Mucosa of stomach (tissue), 1 donor: ENCODE data around the gene SLC43A3.

Source experiments
- H3K27me3 ChIP-seq: one replicate; pipeline ENCODE4 v1.7.0; 2013; ENCODE audit warnings: mild to moderate bottlenecking, low read length; ENCODE audit not compliant: control insufficient read depth, insufficient read depth
- H3K36me3 ChIP-seq: one replicate; pipeline ENCODE4 v1.7.0; 2013; ENCODE audit warnings: low read length; ENCODE audit not compliant: control insufficient read depth, insufficient read depth
- H3K4me1 ChIP-seq: one replicate; pipeline ENCODE4 v1.7.0; 2013; ENCODE audit warnings: mild to moderate bottlenecking, low read length; ENCODE audit not compliant: control insufficient read depth, insufficient read depth
- H3K4me3 ChIP-seq: one replicate; pipeline ENCODE4 v1.7.0; 2013; ENCODE audit warnings: low read length
- H3K9ac ChIP-seq: one replicate; pipeline ENCODE4 v1.7.0; 2013; ENCODE audit warnings: mild to moderate bottlenecking, low read length, moderate library complexity
- H3K9me3 ChIP-seq: one replicate; pipeline ENCODE4 v1.7.0; 2013; ENCODE audit warnings: mild to moderate bottlenecking, low read length, moderate library complexity; ENCODE audit not compliant: control insufficient read depth
- donor health status: Pancreatic carcinoma.

The SLC43A3 gene

GRCh38 chr11:57426929-57427726, at the start of gene SLC43A3:
Gene SLC43A3 (minus strand): TSS chr11:57427121. CDS start chr11:57426172, 949 bp downstream.
- peak within 1 kb of the TSS; percentile 76 for H3K9ac ChIP-seq
- peak within 1 kb of the TSS; percentile 29 for H3K4me3 ChIP-seq
- H3K4me1 ChIP-seq = peaks cover 34% of the 10 kb centered on the region
- H3K9me3 ChIP-seq = no peaks in the 10 kb centered on the region
- H3K36me3 ChIP-seq = no peaks in the 10 kb centered on the region
- H3K27me3 ChIP-seq = no peaks in the 10 kb centered on the region

GRCh38 chr11:57476047-57476756, 49.3 kb upstream of the SLC43A3 start:
- H3K4me1 ChIP-seq = peaks cover 38% of the 10 kb centered on the region
- peaks cover 11% of the 10 kb centered on the region for H3K27me3 ChIP-seq
- no peaks in the 10 kb centered on the region for H3K36me3 ChIP-seq
- H3K4me3 ChIP-seq = peak overlapping the region; percentile 14
- no peaks in the 10 kb centered on the region for H3K9me3 ChIP-seq
- peak overlapping the region; percentile 79 for H3K9ac ChIP-seq

- Histone ChIP-seq H3K36me3 (no peaks in the 10 kb centered on the region), H3K4me1 (peaks cover 38% of the 10 kb centered on the region), H3K4me3 (no peak overlapping the region), H3K9ac (peak overlapping the region; percentile 28), H3K27me3 (peaks cover 11% of the 10 kb centered on the region), H3K9me3 (no peaks in the 10 kb centered on the region)
Observed at GRCh38 chr11:57475671-57476046, 48.7 kb upstream of the SLC43A3 start.

GRCh38 chr11:57475191-57475590, 48.3 kb upstream of the SLC43A3 start:
- Histone ChIP-seq H3K4me1 (peaks cover 38% of the 10 kb centered on the region), H3K9me3 (no peaks in the 10 kb centered on the region), H3K36me3 (no peaks in the 10 kb centered on the region), H3K9ac (no peak overlapping the region), H3K27me3 (peaks cover 11% of the 10 kb centered on the region), H3K4me3 (no peak overlapping the region)

GRCh38 chr11:57474803-57475115, 47.8 kb upstream of the SLC43A3 start:
- Histone ChIP-seq H3K9ac (no peak overlapping the region), H3K4me3 (no peak overlapping the region), H3K27me3 (peaks cover 11% of the 10 kb centered on the region), H3K36me3 (no peaks in the 10 kb centered on the region), H3K9me3 (no peaks in the 10 kb centered on the region), H3K4me1 (peaks cover 38% of the 10 kb centered on the region)

GRCh38 chr11:57474017-57474802, 47.3 kb upstream of the SLC43A3 start:
- H3K36me3 ChIP-seq = no peaks in the 10 kb centered on the region
- no peak overlapping the region for H3K4me3 ChIP-seq
- no peaks in the 10 kb centered on the region for H3K9me3 ChIP-seq
- peaks cover 11% of the 10 kb centered on the region for H3K27me3 ChIP-seq
- H3K9ac ChIP-seq = no peak overlapping the region
- peaks cover 38% of the 10 kb centered on the region for H3K4me1 ChIP-seq

- H3K4me1 ChIP-seq = peaks cover 38% of the 10 kb centered on the region
- no peak overlapping the region for H3K9ac ChIP-seq
- peaks cover 11% of the 10 kb centered on the region for H3K27me3 ChIP-seq
- no peaks in the 10 kb centered on the region for H3K9me3 ChIP-seq
- H3K36me3 ChIP-seq = no peaks in the 10 kb centered on the region
- H3K4me3 ChIP-seq = no peak overlapping the region
Observed at GRCh38 chr11:57473285-57473841, 46.4 kb upstream of the SLC43A3 start.

GRCh38 chr11:57471496-57471895, 44.6 kb upstream of the SLC43A3 start:
- no peak overlapping the region for H3K9ac ChIP-seq
- no peaks in the 10 kb centered on the region for H3K9me3 ChIP-seq
- H3K4me1 ChIP-seq = peaks cover 19% of the 10 kb centered on the region
- no peaks in the 10 kb centered on the region for H3K36me3 ChIP-seq
- H3K4me3 ChIP-seq = no peak overlapping the region
- H3K27me3 ChIP-seq = peaks cover 11% of the 10 kb centered on the region

GRCh38 chr11:57469268-57469667, 42.3 kb upstream of the SLC43A3 start:
- Histone ChIP-seq H3K36me3 (no peaks in the 10 kb centered on the region), H3K4me1 (peaks cover 2% of the 10 kb centered on the region), H3K27me3 (peaks cover 2% of the 10 kb centered on the region)

GRCh38 chr11:57468276-57468675, 41.4 kb upstream of the SLC43A3 start:
- Histone ChIP-seq H3K9ac (no peak overlapping the region), H3K27me3 (no peaks in the 10 kb centered on the region), H3K9me3 (no peaks in the 10 kb centered on the region), H3K4me3 (no peak overlapping the region), H3K4me1 (no peaks in the 10 kb centered on the region), H3K36me3 (no peaks in the 10 kb centered on the region)

More at GRCh38 chr11:57469268-57469667, 42.3 kb upstream of the SLC43A3 start:
- H3K9ac ChIP-seq = no peak overlapping the region
- no peaks in the 10 kb centered on the region for H3K9me3 ChIP-seq
- no peak overlapping the region for H3K4me3 ChIP-seq

GRCh38 chr11:57467508-57468157, 40.7 kb upstream of the SLC43A3 start:
- Histone ChIP-seq H3K27me3 (peaks cover 1% of the 10 kb centered on the region), H3K9ac (no peak overlapping the region), H3K4me3 (no peak overlapping the region), H3K9me3 (no peaks in the 10 kb centered on the region), H3K36me3 (no peaks in the 10 kb centered on the region), H3K4me1 (no peaks in the 10 kb centered on the region)
